DMS 273 treated with DMSO at 0.1 percent for 48 hours (cell line): Measurements from ENCODE around the gene RAB3B.
"Not testable (repeated sequence)": the region's sequence is repeated elsewhere in the genome, so short reads cannot be mapped to it uniquely, and the experiment has no call there.

Source experiments
- DNase-seq: peaks from one replicate; lab custom pipeline; 2025; lab: John Stamatoyannopoulos, UW

The RAB3B gene

DNA sequence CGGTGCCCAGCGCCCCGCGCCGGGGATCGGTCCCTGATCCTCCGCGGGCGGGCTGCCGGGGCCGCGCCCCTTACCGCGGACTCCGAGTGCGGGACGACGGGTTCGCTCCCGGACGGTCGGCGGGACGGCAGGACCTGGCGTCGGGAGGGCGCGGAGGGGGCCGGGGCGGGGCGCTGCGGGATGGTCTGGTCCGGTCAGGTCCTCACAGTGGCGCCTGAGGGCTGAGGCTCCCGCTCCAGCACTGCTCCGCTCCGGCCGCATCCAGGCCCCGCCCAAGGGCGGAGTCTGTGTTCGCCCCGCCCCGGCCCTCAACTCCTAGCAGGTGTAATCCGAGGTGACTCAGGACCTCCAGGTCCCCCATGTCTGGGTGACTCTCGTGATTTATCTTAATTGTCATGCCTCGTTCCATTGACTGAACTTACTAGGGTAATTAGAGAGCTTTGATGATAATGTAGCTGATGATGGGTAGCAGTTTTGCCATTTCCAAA is at the start of gene RAB3B:
Gene RAB3B, minus strand, starts transcription at position 223 of the 488 bp plus-strand sequence. CDS start 13,583 bp downstream, outside the sequence.
- no peak for DNase-seq

GRCh38 chr1:52037909-52038308 is 47.4 kb upstream of the RAB3B start:
- no peak for DNase-seq

DNA sequence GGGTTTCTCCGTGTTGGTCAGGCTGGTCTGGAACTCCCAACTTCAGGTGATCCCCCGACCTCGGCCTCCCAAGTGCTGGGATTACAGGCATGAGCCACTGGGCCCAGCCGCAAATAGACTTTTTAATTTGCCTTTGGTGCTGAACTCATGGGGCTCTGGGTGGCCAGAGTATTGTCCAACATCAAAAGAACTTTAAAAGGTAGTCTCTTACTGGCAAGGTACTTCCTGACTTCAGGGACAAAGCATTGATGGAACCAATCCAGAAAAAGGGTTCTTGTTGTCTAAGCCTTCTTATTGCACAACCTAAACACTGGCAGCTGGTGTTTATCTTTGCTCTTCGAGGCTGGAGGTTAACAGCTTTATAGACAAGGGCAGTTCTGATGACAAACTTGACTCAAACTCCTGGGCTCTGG is 46.9 kb upstream of the RAB3B start:
- peak; percentile 54 for DNase-seq

- DNase-seq = no peak
Observed at GRCh38 chr1:52034050-52034384, 43.5 kb upstream of the RAB3B start.

DNA sequence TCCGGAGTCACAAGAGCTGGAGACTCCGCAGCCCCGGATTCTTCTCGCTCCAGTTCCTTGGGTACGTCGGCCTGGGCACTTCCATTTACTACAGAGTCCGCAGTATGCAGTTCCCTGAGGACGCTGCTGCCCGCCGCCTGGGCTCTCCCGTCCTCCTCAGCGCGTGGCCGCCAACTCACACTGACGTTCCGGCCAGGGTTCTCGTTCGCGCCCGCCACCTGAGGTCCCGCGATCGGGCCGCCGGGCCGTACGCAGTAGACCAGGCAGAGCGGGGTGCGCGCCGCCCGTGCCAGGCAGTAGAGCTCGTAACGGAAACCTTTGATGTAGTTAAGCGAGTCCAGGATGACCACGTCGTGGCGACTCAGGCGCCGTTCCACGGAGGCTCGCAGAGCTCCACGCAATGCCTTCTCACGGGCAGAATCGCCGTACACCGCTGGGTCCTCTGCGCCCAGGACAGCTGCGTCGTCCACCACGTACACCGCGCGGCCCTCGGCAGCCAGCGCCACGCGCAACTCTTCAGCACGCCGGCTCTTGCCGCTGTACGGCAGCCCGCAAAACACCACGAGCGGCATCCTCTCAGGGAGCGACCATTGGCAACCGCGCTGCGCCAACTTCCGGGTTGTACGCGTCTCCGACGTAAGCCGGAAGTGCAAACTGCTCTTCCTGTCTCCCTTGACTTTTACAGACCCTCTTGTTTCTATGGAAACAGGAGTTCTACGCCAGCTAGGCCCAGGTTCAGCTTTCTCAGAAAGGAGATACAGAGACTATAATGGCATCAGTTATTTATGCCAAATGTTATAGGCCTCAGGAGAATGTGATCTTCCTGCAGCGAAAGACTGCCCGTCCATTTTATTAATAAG is 42.9 kb upstream of the RAB3B start, which contains the start of gene KTI12:
Gene KTI12, minus strand, starts transcription at position 621 of the 860 bp plus-strand sequence. Its CDS starts 49 bp downstream, at position 572.
- DNase-seq = peak; percentile 84

DNA sequence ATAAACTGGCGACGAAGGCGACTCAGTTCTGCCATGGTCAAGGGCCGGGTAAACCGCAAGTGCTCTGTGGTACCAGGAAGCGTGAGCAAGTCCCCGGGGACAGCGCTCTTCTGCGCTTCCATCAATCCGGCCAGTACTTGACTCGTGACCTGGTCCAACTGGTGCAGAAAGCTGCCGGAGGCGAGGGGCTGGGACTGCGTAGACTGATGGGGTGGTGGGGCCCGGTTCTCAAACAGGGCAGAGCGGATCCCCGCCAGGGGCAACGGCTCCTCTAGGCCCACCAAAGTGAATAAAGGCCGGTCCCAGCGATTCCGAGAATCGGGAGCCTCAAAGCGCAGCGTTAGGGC is 42.3 kb upstream of the RAB3B start:
- DNase-seq = no peak

GRCh38 chr1:52032124-52032784 is 41.8 kb upstream of the RAB3B start:
- DNase-seq = no peak

- DNase-seq = not testable (repeated sequence)
Observed at GRCh38 chr1:52028839-52029238, 38.3 kb upstream of the RAB3B start.

- DNase-seq = no peak
Observed at GRCh38 chr1:52028328-52028727, 37.8 kb upstream of the RAB3B start.

- DNase-seq = no peak
Observed at GRCh38 chr1:52026278-52026677, 35.8 kb upstream of the RAB3B start.

- no peak for DNase-seq
Observed at GRCh38 chr1:52022133-52022532, 31.6 kb upstream of the RAB3B start.

GRCh38 chr1:52008071-52008809 is 17.7 kb upstream of the RAB3B start:
- no peak for DNase-seq

GRCh38 chr1:52007215-52008002 is 16.9 kb upstream of the RAB3B start:
- no peak for DNase-seq

- DNase-seq = not testable (repeated sequence)
Observed at GRCh38 chr1:52006081-52006553, 15.6 kb upstream of the RAB3B start.

DNA sequence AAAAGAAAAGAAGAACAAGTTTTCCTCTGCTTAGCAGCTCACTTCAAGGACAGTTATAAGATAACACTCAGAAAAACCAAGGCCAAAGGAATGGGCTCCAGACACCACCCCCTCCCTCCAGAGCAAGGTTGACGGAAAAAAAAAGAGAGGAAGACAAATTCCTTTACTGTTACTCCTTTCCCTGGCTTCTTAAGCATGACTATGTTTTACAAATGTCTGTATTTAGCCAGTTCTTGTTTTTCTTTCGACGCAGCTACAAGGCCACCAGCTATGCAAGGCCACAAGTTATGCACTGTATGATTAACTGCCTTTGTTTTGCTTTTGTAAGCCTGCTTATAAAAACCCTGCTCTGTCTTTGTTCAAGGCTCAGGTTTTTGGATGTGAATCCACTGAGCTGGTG is 15.0 kb upstream of the RAB3B start:
- not testable (repeated sequence) for DNase-seq

GRCh38 chr1:52003877-52004276 is 13.4 kb upstream of the RAB3B start:
- DNase-seq = no peak

DNA sequence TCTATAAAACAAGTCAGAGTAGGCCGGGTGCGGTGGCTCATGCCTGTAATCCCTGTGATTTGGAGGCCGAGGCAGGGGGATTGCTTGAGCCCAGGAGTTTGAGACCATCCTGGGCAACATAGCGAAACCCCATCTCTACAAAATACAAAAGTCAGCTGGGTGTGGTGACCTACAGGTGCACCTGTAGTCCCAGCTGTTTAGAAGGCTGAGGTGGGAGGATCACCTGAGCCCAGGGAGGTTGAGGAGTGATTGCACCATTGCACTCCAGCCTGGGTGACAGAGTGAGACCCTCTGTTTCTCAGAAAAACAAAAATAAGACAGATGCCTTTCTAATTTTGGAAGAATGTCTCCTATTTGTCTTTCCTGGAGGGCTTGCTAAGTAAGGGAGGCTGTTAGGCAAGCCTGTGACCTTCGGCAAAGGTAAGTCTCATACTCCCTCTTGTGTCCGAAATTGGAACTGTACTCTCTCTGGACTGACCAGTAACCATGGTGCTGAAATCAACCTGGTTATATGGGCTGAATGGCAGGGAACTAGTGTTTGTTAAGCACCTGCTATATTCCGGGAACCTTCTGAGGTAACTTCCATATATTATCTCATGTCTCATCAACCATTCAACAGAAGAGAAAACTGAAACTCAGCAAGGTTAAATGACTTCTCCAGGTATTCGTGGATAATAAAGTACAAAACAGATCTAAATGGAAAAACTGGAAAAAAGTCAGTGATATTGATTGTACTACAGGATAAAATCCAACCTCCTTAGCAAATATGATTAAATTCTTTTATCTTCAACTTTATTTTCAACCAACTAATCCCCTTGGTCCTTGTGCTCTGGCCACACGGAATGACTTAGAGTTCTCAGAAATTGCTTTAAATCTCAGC is 11.8 kb upstream of the RAB3B start:
- DNase-seq = peak; percentile 27

DNA sequence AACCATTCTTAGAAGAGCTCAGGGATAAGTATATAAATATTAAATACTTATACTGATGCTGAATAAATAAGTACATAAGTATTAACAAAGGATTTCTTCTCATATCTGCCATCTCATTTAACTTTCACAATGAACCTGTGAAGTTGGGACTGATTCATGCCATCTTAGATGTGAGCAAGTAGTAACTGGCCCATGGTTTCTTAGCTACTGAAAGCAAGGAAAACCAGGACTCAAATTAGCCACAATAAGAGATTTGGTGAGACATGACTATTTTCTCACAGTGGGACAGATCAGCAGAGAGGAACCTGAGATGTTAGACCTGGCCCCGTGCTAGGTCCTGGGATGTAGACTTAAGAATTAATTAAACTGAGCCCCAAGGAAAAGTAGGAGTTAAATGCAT is 8.2 kb upstream of the RAB3B start:
- no peak for DNase-seq

DNA sequence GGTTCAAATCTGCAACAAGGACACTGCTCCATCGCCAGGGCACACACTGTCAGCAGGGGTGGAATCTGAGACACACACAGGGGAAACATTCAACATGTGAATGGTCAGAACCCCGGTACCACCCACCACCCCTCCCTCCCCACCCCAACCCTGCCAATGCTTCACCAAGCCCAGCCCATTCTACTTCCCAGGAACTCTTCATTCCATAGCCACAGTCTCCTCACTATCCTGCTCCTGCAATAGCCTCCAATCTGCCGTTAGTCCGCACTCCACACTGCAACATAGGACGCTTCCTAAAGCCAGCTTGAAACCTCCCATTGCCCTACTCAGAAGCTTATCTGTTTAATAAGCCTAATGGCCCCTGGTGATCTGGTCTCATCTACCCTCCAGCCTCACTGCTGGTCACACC is 7.5 kb upstream of the RAB3B start:
- no peak for DNase-seq
